HepG2 (cell line): Measurements from ENCODE around the gene UQCC5. TPM values are rescaled to one million over a fixed set of nuclear protein-coding genes. Genes with fewer than 3 reads are reported as not detected.

Source experiments
- ATAC-seq: fragments of 200-7000 bp; cut with Tn5 transposase; 3 replicates; pipeline ENCODE4 v1.9.1; 2020; ENCODE audit warnings: mild to moderate bottlenecking, moderate library complexity
- Bru-seq: library from RNA; stranded (reverse); fragments of 400-500 nt; gene quantifications from one replicate; lab custom pipeline; 2021; lab: Mats Ljungman, UMichigan
- BruChase-seq, 2 experiments: library from RNA; stranded (reverse); fragments of 400-500 nt; gene quantifications; one replicate each; lab custom pipeline; 2021; lab: Mats Ljungman, UMichigan
- BruUV-seq: library from RNA; stranded (reverse); fragments of 400-500 nt; replicated peaks from 2 replicates; lab custom pipeline; 2021; lab: Mats Ljungman, UMichigan
- CTCF ChIA-PET: fragments of 300-600 bp; formaldehyde crosslinking; extraction: SDS; loops from one replicate; lab custom pipeline; 2021; ENCODE audit warnings: low total read pairs, inconsistent platforms, low intra/inter-chr PET ratio; lab: Yijun Ruan, JAX
- POLR2A ChIA-PET: fragments of 350-600 bp; sonication (Branson Sonifier 250); formaldehyde crosslinking; loops from one replicate; lab custom pipeline; 2020; ENCODE audit warnings: antibody characterized with exemption, inconsistent platforms; lab: Yijun Ruan, JAX
- DNase-seq: peaks from one replicate; pipeline ENCODE4 v3.0.0-alpha.2; 2015; ENCODE audit warnings: low spot score
- FAIRE-seq: peaks from 3 replicates; lab custom pipeline; 2011; peaks lifted over from hg19 to GRCh38; lab: Jason Lieb, UNC
- H2AFZ ChIP-seq: one replicate; pipeline ENCODE4 v1.6.1; 2011; ENCODE audit warnings: low read length, inconsistent platforms
- H3K27ac ChIP-seq: fragments of 300-600 bp; 3 replicates; pipeline ENCODE4 v1.8.0; 2011; ENCODE audit warnings: mixed run types, mild to moderate bottlenecking, mixed read lengths, low read length, inconsistent platforms; ENCODE audit not compliant: insufficient read depth; ENCODE audit errors: extremely low read length
- H3K27me3 ChIP-seq, 2 experiments: fragments of 200-600 bp in 1 of 2; 2 replicates in 1 of 2; 3 replicates in 1 of 2; pipeline versions ENCODE4 v1.6.0 to v1.8.0; 2011; ENCODE audit warnings: low read length in 2 of 2, mild to moderate bottlenecking in 2 of 2, moderate library complexity in 2 of 2, inconsistent platforms in 1 of 2; ENCODE audit not compliant: insufficient read depth in 2 of 2, control insufficient read depth in 1 of 2
- H3K36me3 ChIP-seq, 2 experiments: fragments of 200-600 bp in 1 of 2; replicated peaks in 1 of 2; 2 replicates in 1 of 2; 3 replicates in 1 of 2; pipeline versions ENCODE4 v1.5.1 to v1.8.0; 2011; ENCODE audit warnings: low read length in 2 of 2, inconsistent platforms in 1 of 2; ENCODE audit not compliant: insufficient read depth in 2 of 2, control insufficient read depth in 1 of 2
- H3K4me1 ChIP-seq: 2 replicates; pipeline ENCODE4 v1.5.1; 2012; ENCODE audit warnings: low read length, inconsistent platforms; ENCODE audit not compliant: insufficient read depth
- H3K4me2 ChIP-seq: 2 replicates; pipeline ENCODE4 v1.6.0; 2011; ENCODE audit warnings: low read depth, low read length, inconsistent platforms
- H3K4me3 ChIP-seq, 3 experiments: fragments of 200-600 bp in 1 of 3; sonication (generic), shearing (Covaris generic) in 1 of 3; replicated peaks in 1 of 3; 2 replicates each; pipeline ENCODE4 v1.5.1; 2011 to 2016; ENCODE audit warnings: low read length in 3 of 3, inconsistent platforms in 2 of 3, low read depth in 2 of 3, mild to moderate bottlenecking in 2 of 3, control low read depth in 1 of 3, mixed read lengths in 1 of 3; ENCODE audit not compliant: insufficient read depth in 1 of 3
- H3K79me2 ChIP-seq: one replicate; pipeline ENCODE4 v1.6.1; 2011; ENCODE audit warnings: low read length, inconsistent platforms; ENCODE audit not compliant: insufficient read depth
- H3K9ac ChIP-seq: 2 replicates; pipeline ENCODE4 v1.6.0; 2011; ENCODE audit warnings: mild to moderate bottlenecking, low read depth, low read length, inconsistent platforms; ENCODE audit not compliant: insufficient read depth
- H3K9me3 ChIP-seq: 2 replicates; pipeline ENCODE4 v1.5.1; 2012; ENCODE audit warnings: mild to moderate bottlenecking, low read length
- H4K20me1 ChIP-seq: 2 replicates; pipeline ENCODE4 v1.6.0; 2011; ENCODE audit warnings: inconsistent platforms, mild to moderate bottlenecking, low read length, moderate library complexity; ENCODE audit not compliant: insufficient read depth
- RBM22 ChIP-seq: fragments of 200-400 bp; formaldehyde crosslinking; optimal IDR thresholded peaks from 2 replicates; pipeline ENCODE3; 2017; ENCODE audit warnings: mild to moderate bottlenecking, low read length, moderate library complexity
- TBX3 ChIP-seq: fragments of 450-650 bp; IDR thresholded peaks from 2 replicates; pipeline ENCODE4 v1.6.1; 2017; ENCODE audit warnings: antibody characterized with exemption, mild to moderate bottlenecking, inconsistent platforms, borderline replicate concordance
- ZNF10 ChIP-seq: sonication (generic); formaldehyde crosslinking; IDR thresholded peaks from 2 replicates; pipeline ENCODE4 v1.4.0; 2020; ENCODE audit warnings: mild to moderate bottlenecking, low read depth, missing genetic modification reagents, borderline replicate concordance
- ZNF207 ChIP-seq: fragments of 450-650 bp; IDR thresholded peaks from 2 replicates; pipeline ENCODE4 v1.6.1; 2016; ENCODE audit warnings: antibody characterized with exemption, borderline replicate concordance
- ZNF292 ChIP-seq: sonication (generic); formaldehyde crosslinking; IDR thresholded peaks from 2 replicates; pipeline ENCODE4 v1.8.1; 2022; ENCODE audit warnings: mild to moderate bottlenecking, low read depth, missing genetic modification reagents, borderline replicate concordance
- ZNF30 ChIP-seq: sonication (generic); formaldehyde crosslinking; IDR thresholded peaks from 2 replicates; pipeline ENCODE4 v1.5.0; 2020; ENCODE audit warnings: mild to moderate bottlenecking, missing genetic modification reagents
- ZNF484 ChIP-seq: sonication (generic); formaldehyde crosslinking; IDR thresholded peaks from 2 replicates; pipeline ENCODE4 v1.5.1; 2020; ENCODE audit warnings: mild to moderate bottlenecking, low read depth, missing genetic modification reagents, borderline replicate concordance
- ZNF569 ChIP-seq: sonication (generic); formaldehyde crosslinking; IDR thresholded peaks from 2 replicates; pipeline ENCODE4 v1.5.0; 2020; ENCODE audit warnings: mild to moderate bottlenecking, missing genetic modification reagents, moderate library complexity, borderline replicate concordance
- ZNF839 ChIP-seq: sonication (generic); formaldehyde crosslinking; IDR thresholded peaks from 2 replicates; pipeline ENCODE4 v1.4.0; 2020; ENCODE audit warnings: missing genetic modification reagents, mild to moderate bottlenecking, borderline replicate concordance
- WGBS: methylation state at CpG from one replicate; pipeline ENCODE4 v1.1.6; 2017; ENCODE audit warnings: low lambda C conversion rate; 5-methylcytosine and 5-hydroxymethylcytosine counted together
- in situ Hi-C: cut with HindIII; loops from 2 replicates; pipeline ENCODE4 v1.10.0; 2017; ENCODE audit warnings: low pct_unique_long_range_greater_than_20kb; ENCODE audit not compliant: extremely low pct_ligation_motif_present
- intact Hi-C: fragments of 100-400 bp; cut with micrococcal nuclease; formaldehyde crosslinking; loops from one replicate; pipeline ENCODE4 v1.10.0; 2022; ENCODE audit not compliant: unreplicated experiment
- long read RNA-seq, 2 experiments: library from RNA in 1 of 2; library from polyadenylated mRNA in 1 of 2; stranded (forward) in 1 of 2; unstranded in 1 of 2; transcript quantifications; one replicate each; pipeline ENCODE4 v2.0.0, GENCODE V29; 2019 to 2022
- polyA minus RNA-seq, 3 experiments: library from RNA; depleted of rRNA, polyadenylated mRNA; stranded (reverse); fragments of >200 nt; gene quantifications; 2 replicates each; pipeline ENCODE4 v1.2.3, GENCODE V29; 2011; ENCODE audit warnings: low replicate concordance in 1 of 3
- polyA plus RNA-seq, 8 experiments: library from polyadenylated mRNA; depleted of rRNA in 3 of 8; stranded (reverse) in 7 of 8; unstranded in 1 of 8; fragments of >200 nt; fragmentation: Illumina TruSeq in 4 of 8; extraction: Trizol in 4 of 8; gene quantifications; 2 replicates each; pipeline versions ENCODE4 v1.2.1 to v1.2.3, GENCODE V29; 2011 to 2016; ENCODE audit warnings: low read depth in 4 of 8, missing spikeins in 1 of 8, mixed read lengths in 1 of 8; ENCODE audit not compliant: insufficient read depth in 1 of 8
- total RNA-seq, 5 experiments: library from RNA; depleted of rRNA; stranded (reverse); fragments of >200 nt; fragmentation: Illumina TruSeq; extraction: Trizol; gene quantifications; 2 replicates each; pipeline ENCODE4 v1.2.3, GENCODE V29; 2016; ENCODE audit warnings: low read depth in 1 of 5
- TF ChIP-seq, protein P1 (sequence below): sonication (generic); formaldehyde crosslinking; IDR thresholded peaks from 2 replicates; pipeline ENCODE4 v1.5.0; 2020; ENCODE audit warnings: missing genetic modification reagents
- TF ChIP-seq, protein P2 (sequence below): sonication (generic); formaldehyde crosslinking; IDR thresholded peaks from 2 replicates; pipeline ENCODE4 v1.4.0; 2020; ENCODE audit warnings: mild to moderate bottlenecking, missing genetic modification reagents

Gene UQCC5, protein sequence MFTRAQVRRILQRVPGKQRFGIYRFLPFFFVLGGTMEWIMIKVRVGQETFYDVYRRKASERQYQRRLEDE
- 29.5 and 33.7 TPM in 2 replicates for total RNA-seq (2016; rRNA removed; fragmentation: Illumina TruSeq; extraction: Trizol)
- 45.8 and 54.6 TPM in 2 replicates for total RNA-seq (2016; cell fraction: cytosol; rRNA removed; fragmentation: Illumina TruSeq; extraction: Trizol; ENCODE audit: low read depth)
- 26.7 and 30.2 TPM in 2 replicates for total RNA-seq (2016; cell fraction: insoluble cytoplasmic fraction; rRNA removed; fragmentation: Illumina TruSeq; extraction: Trizol)
- total RNA-seq (2016; cell fraction: membrane; rRNA removed; fragmentation: Illumina TruSeq; extraction: Trizol) = 28.0 and 35.7 TPM in 2 replicates
- 13.6 and 19.8 TPM in 2 replicates for total RNA-seq (2016; cell fraction: nucleus; rRNA removed; fragmentation: Illumina TruSeq; extraction: Trizol)
- polyA plus RNA-seq (2011; rRNA removed) = 15.4 and 15.7 TPM in 2 replicates
- polyA plus RNA-seq (2011; cell fraction: cytosol; rRNA removed) = 16.5 and 17.9 TPM in 2 replicates
- 23.9 and 45.2 TPM in 2 replicates for polyA plus RNA-seq (2011; cell fraction: nucleus; rRNA removed)
- polyA plus RNA-seq (2012) = 7.0 and 36.2 TPM in 2 replicates
- 58.7 and 84.5 TPM in 2 replicates for polyA plus RNA-seq (2016; cell fraction: cytosol; fragmentation: Illumina TruSeq; extraction: Trizol; ENCODE audit: low read depth)
- polyA plus RNA-seq (2016; cell fraction: insoluble cytoplasmic fraction; fragmentation: Illumina TruSeq; extraction: Trizol; ENCODE audit: low read depth) = 49.0 and 49.7 TPM in 2 replicates
- 35.2 and 53.6 TPM in 2 replicates for polyA plus RNA-seq (2016; cell fraction: membrane; fragmentation: Illumina TruSeq; extraction: Trizol; ENCODE audit: low read depth)
- 38.0 and 44.8 TPM in 2 replicates for polyA plus RNA-seq (2016; cell fraction: nucleus; fragmentation: Illumina TruSeq; extraction: Trizol; ENCODE audit: insufficient read depth, low read depth)
- polyA minus RNA-seq (2011; rRNA and poly(A)+ RNA removed; ENCODE audit: low replicate concordance) = 9.6 and 17.6 TPM in 2 replicates
- 5.4 and 10.7 TPM in 2 replicates for polyA minus RNA-seq (2011; cell fraction: cytosol; rRNA and poly(A)+ RNA removed)
- polyA minus RNA-seq (2011; cell fraction: nucleus; rRNA and poly(A)+ RNA removed) = 13.0 and 14.4 TPM in 2 replicates
- percentile 62 among the genes with signal in this experiment for Bru-seq, nascent RNA
- percentile 47 among the genes with signal in this experiment for BruChase-seq, experiment 1, labeled RNA remaining after a 6-hour chase
- BruChase-seq, experiment 2, labeled RNA remaining after a 2-hour chase = percentile 54 among the genes with signal in this experiment
- long read RNA-seq, experiment 1, transcript SMIM4-203 (2 exons, 1,770 nt) = major isoform, 14 of 19 reads
- long read RNA-seq, experiment 1, partial matches to known transcripts = 0 of 19 reads
- long read RNA-seq, experiment 1, other reads (novel, unspliced or antisense) = 1 of 19 reads
- long read RNA-seq, experiment 2, transcript SMIM4-201 (2 exons, 274 nt) = minor isoform, 11 of 54 reads
- long read RNA-seq, experiment 2, transcript SMIM4-203 (2 exons, 1,770 nt) = major isoform, 39 of 54 reads
- long read RNA-seq, experiment 2, partial matches to known transcripts = 0 of 54 reads
- long read RNA-seq, experiment 2, other reads (novel, unspliced or antisense) = 1 of 54 reads

DNA sequence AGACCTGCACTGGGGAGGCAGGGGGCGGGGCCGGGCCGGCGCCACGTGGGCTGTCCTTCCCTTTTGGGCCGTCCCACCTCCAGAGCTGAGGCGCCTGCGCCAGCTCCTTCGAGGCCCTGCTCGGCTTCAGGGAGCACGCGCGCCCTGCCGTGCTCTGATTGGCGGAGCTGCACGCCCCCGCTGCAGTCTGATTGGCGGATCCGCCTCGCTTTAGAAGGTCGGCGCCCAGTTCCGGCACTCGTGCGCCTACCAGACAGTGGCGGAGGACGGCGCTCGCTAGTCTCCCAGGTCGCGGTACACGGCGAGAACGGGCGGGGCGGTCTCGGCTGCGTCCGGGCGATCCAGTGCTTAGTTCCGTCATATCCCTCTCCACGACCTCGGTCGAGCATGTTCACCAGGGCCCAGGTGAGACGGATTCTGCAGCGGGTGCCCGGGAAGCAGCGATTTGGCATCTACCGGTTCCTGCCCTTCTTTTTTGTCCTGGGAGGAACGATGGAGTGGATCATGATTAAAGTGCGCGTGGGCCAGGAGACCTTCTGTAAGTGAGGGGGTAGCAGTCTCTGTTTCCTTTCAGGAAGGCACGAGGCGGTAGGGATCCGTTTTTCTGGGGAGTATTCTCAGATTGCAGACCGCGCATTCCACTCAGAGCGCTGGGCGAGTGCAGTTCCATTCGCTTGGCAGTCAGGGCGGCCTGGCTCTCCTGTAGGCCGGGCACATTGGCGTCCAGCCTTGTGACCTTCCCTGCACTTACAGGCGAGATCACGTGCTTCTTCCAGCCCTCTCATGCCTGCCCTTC, at the start of gene UQCC5:
UQCC5 (plus strand) TSS at position 237 of the 796 bp plus-strand sequence; CDS start at position 388, 151 bp downstream.
- intact Hi-C loops = no loop called here
- peak; percentile 86 for ATAC-seq
- H3K9ac ChIP-seq = peak within 1 kb of the TSS; percentile 93
- H3K4me2 ChIP-seq = peak within 1 kb of the TSS; percentile 98
- peaks cover 0 to 16% of the 10 kb centered on the region in 2 experiments; a peak in 3 of 5 replicates for H3K36me3 ChIP-seq
- BruUV-seq = no TSS peak
- peak; percentile 81 for FAIRE-seq
- DNase-seq = peak; percentile 96
- peaks cover 60% of the 10 kb centered on the region for H3K4me1 ChIP-seq
- H4K20me1 ChIP-seq = peaks cover 17% of the 10 kb centered on the region
- WGBS = 0% methylated on average over 11 of the region's 65 CpGs
- in situ Hi-C loops = no loop called here
- POLR2A ChIA-PET = interaction anchor here (0.7 to 1.1 kb wide), 13 partner anchors 8 to 298 kb away, joined by 3 to 13 read pairs (median 4); partner anchors contain the start of gene TWF2
- H3K9me3 ChIP-seq = no peaks in the 10 kb centered on the region
- peaks cover 58% of the 10 kb centered on the region for H3K79me2 ChIP-seq
- H3K27ac ChIP-seq = peak within 1 kb of the TSS; percentile 87
- no peak within 1 kb of the TSS for H2AFZ ChIP-seq
- H3K27me3 ChIP-seq = no peaks in the 10 kb centered on the region; a peak in 1 of 5 replicates
- CTCF ChIA-PET = no interaction called here
- H3K4me3 ChIP-seq = peak within 1 kb of the TSS; percentile 54 to 87 (median 62)
- peak; percentile 81; the same call in 1 of the 2 replicates for TF ChIP-seq ZNF839 (CRISPR knock-in tag)
- 0 out of 2 replicates have a peak, but pooled peaks have one; percentile 80 for TF ChIP-seq ZNF30 (CRISPR knock-in tag)
- TF ChIP-seq ZNF292 (CRISPR knock-in tag) = no peak
- TF ChIP-seq, protein P1, sequence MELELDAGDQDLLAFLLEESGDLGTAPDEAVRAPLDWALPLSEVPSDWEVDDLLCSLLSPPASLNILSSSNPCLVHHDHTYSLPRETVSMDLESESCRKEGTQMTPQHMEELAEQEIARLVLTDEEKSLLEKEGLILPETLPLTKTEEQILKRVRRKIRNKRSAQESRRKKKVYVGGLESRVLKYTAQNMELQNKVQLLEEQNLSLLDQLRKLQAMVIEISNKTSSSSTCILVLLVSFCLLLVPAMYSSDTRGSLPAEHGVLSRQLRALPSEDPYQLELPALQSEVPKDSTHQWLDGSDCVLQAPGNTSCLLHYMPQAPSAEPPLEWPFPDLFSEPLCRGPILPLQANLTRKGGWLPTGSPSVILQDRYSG (CRISPR knock-in tag) = peak; percentile 82; the same call in 1 of the 2 replicates
- 0 out of 2 replicates have a peak, but pooled peaks have one; percentile 8 for TF ChIP-seq TBX3
- TF ChIP-seq, protein P2, sequence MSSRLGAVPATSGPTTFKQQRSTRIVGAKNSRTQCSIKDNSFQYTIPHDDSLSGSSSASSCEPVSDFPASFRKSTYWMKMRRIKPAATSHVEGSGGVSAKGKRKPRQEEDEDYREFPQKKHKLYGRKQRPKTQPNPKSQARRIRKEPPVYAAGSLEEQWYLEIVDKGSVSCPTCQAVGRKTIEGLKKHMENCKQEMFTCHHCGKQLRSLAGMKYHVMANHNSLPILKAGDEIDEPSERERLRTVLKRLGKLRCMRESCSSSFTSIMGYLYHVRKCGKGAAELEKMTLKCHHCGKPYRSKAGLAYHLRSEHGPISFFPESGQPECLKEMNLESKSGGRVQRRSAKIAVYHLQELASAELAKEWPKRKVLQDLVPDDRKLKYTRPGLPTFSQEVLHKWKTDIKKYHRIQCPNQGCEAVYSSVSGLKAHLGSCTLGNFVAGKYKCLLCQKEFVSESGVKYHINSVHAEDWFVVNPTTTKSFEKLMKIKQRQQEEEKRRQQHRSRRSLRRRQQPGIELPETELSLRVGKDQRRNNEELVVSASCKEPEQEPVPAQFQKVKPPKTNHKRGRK (CRISPR knock-in tag) = 0 out of 2 replicates have a peak, but pooled peaks have one; percentile 30
- no peak for TF ChIP-seq ZNF10 (CRISPR knock-in tag)
- no peak; the same call in 1 of the 2 replicates for TF ChIP-seq ZNF569
- no peak for TF ChIP-seq RBM22
- TF ChIP-seq ZNF484 (CRISPR knock-in tag) = no peak
- no peak for TF ChIP-seq ZNF207
